Panc1 (cell line): ENCODE results near the gene PCSK5.

ENCODE experiments used
- SIN3A ChIP-seq: IDR thresholded peaks from 2 replicates; pipeline ENCODE4 v1.6.1; 2012; ENCODE audit warnings: low read depth, mild to moderate bottlenecking, low read length, moderate library complexity, borderline replicate concordance; ENCODE audit not compliant: insufficient read depth
- TF ChIP-seq, protein P1 (sequence below), 2 experiments: IDR thresholded peaks; 2 replicates each; pipeline ENCODE4 v1.6.1; 2011 to 2012; ENCODE audit warnings: low read depth in 2 of 2, control low read depth in 1 of 2, low read length in 1 of 2, mild to moderate bottlenecking in 1 of 2, moderate library complexity in 1 of 2; ENCODE audit not compliant: insufficient read depth in 1 of 2
- TF ChIP-seq, protein P2 (sequence below): fragments of 450-650 bp; IDR thresholded peaks from 2 replicates; pipeline ENCODE4 v1.5.1; 2017; ENCODE audit warnings: mild to moderate bottlenecking

DNA sequence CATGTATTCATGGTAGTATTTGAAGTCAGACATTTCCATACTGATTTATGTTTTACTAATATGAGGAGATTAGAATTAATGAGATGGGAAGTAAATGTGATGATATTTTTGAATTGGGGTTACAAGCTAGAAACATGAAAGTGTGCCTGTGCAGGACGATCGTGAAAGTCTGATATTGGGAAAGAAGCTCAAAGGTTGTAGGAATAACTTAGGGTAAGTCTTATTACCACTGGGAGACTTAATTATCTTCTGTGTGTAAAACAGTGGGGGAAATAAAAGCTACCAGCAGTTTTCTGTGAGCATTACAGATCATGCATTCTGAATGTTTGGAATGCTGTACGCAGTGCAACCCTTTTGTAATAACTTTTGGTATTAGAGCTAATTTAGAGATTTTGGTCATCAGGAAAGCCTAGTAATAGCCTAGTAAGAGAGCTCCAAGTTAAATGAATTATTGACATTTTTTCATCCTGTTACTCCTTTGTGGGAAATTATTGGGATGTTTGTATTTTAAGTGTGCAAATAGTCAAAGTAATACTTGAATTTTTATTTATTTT, 153.9 kb downstream of the PCSK5 start:
- TF ChIP-seq, protein P1, sequence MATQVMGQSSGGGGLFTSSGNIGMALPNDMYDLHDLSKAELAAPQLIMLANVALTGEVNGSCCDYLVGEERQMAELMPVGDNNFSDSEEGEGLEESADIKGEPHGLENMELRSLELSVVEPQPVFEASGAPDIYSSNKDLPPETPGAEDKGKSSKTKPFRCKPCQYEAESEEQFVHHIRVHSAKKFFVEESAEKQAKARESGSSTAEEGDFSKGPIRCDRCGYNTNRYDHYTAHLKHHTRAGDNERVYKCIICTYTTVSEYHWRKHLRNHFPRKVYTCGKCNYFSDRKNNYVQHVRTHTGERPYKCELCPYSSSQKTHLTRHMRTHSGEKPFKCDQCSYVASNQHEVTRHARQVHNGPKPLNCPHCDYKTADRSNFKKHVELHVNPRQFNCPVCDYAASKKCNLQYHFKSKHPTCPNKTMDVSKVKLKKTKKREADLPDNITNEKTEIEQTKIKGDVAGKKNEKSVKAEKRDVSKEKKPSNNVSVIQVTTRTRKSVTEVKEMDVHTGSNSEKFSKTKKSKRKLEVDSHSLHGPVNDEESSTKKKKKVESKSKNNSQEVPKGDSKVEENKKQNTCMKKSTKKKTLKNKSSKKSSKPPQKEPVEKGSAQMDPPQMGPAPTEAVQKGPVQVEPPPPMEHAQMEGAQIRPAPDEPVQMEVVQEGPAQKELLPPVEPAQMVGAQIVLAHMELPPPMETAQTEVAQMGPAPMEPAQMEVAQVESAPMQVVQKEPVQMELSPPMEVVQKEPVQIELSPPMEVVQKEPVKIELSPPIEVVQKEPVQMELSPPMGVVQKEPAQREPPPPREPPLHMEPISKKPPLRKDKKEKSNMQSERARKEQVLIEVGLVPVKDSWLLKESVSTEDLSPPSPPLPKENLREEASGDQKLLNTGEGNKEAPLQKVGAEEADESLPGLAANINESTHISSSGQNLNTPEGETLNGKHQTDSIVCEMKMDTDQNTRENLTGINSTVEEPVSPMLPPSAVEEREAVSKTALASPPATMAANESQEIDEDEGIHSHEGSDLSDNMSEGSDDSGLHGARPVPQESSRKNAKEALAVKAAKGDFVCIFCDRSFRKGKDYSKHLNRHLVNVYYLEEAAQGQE (IDR thresholded peaks at IDR 0.05; ENCODE audit: insufficient read depth in 1 of 2, low read depth in 2 of 2, low read length in 1 of 2) = no peak
- TF ChIP-seq, protein P2, sequence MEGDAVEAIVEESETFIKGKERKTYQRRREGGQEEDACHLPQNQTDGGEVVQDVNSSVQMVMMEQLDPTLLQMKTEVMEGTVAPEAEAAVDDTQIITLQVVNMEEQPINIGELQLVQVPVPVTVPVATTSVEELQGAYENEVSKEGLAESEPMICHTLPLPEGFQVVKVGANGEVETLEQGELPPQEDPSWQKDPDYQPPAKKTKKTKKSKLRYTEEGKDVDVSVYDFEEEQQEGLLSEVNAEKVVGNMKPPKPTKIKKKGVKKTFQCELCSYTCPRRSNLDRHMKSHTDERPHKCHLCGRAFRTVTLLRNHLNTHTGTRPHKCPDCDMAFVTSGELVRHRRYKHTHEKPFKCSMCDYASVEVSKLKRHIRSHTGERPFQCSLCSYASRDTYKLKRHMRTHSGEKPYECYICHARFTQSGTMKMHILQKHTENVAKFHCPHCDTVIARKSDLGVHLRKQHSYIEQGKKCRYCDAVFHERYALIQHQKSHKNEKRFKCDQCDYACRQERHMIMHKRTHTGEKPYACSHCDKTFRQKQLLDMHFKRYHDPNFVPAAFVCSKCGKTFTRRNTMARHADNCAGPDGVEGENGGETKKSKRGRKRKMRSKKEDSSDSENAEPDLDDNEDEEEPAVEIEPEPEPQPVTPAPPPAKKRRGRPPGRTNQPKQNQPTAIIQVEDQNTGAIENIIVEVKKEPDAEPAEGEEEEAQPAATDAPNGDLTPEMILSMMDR = no peak
- TF ChIP-seq SIN3A = no peak
